GM18499 (cell line): ENCODE data around the gene SAE1.
A peak's percentile ranks its signal among the peaks of the same experiment; 100 is the strongest.
"Not testable (repeated sequence)": the region's sequence is repeated elsewhere in the genome, so short reads cannot be mapped to it uniquely, and the experiment has no call there.

Experiments
- ATAC-seq: cut with Tn5 transposase; IDR thresholded peaks from one replicate; pipeline ENCODE4 v1.9.1; 2021; ENCODE audit warnings: moderate number of reproducible peaks; ENCODE audit not compliant: insufficient read depth, unreplicated experiment

The SAE1 gene

GRCh38 chr19:47231215-47232054 lies 100.8 kb downstream of the SAE1 start:
- no peak for ATAC-seq

GRCh38 chr19:47232422-47233211 lies 102.0 kb downstream of the SAE1 start:
- ATAC-seq, result no peak

GRCh38 chr19:47236072-47236675 lies 105.5 kb downstream of the SAE1 start:
- no peak for ATAC-seq

GRCh38 chr19:47239152-47239551 lies 108.5 kb downstream of the SAE1 start:
- no peak for ATAC-seq

- ATAC-seq, result no peak
Measured at GRCh38 chr19:47239610-47240296, 109.1 kb downstream of the SAE1 start.

- ATAC-seq, result no peak
Measured at GRCh38 chr19:47240556-47240955, 109.9 kb downstream of the SAE1 start.

- no peak for ATAC-seq
Measured at GRCh38 chr19:47240996-47241918, 110.6 kb downstream of the SAE1 start.

- no peak for ATAC-seq
Measured at GRCh38 chr19:47241919-47242577, 111.4 kb downstream of the SAE1 start.

- no peak for ATAC-seq
Measured at GRCh38 chr19:47243364-47243775, 112.7 kb downstream of the SAE1 start.

- ATAC-seq, result no peak
Measured at GRCh38 chr19:47243776-47244547, 113.3 kb downstream of the SAE1 start.

GRCh38 chr19:47247308-47247990 lies 116.8 kb downstream of the SAE1 start:
- no peak for ATAC-seq

GRCh38 chr19:47253016-47253415 lies 122.4 kb downstream of the SAE1 start:
- not testable (repeated sequence) for ATAC-seq

GRCh38 chr19:47253467-47253881 lies 122.8 kb downstream of the SAE1 start:
- no peak for ATAC-seq

GRCh38 chr19:47253970-47254369 lies 123.3 kb downstream of the SAE1 start:
- no peak for ATAC-seq

GRCh38 chr19:47255879-47256692 lies 125.5 kb downstream of the SAE1 start, which contains the start of gene CCDC9:
Gene CCDC9, plus strand, starts transcription at chr19:47256525. Its CDS starts 1,876 bp downstream, at chr19:47258401.
- peak; percentile 37 for ATAC-seq

- ATAC-seq, result peak; percentile 46
Measured at GRCh38 chr19:47256693-47257410, 126.2 kb downstream of the SAE1 start.
